Ureter (tissue), 1 donor: ENCODE data around the gene RNU5B-1. TPM values are rescaled to one million over a fixed set of nuclear protein-coding genes. Genes with fewer than 3 reads are reported as not detected.

Experiments
- DNase-seq: peaks from one replicate; pipeline ENCODE4 v3.0.0-alpha.2; 2020; ENCODE audit warnings: low spot score
- total RNA-seq: library from RNA; stranded (reverse); gene quantifications from one replicate; pipeline ENCODE4 v1.2.4, GENCODE V29; 2023
- donor health status: DM: yes; HTN: yes; CAD: no.

Gene RNU5B-1
- total RNA-seq, 1 donor from 2014 or later = not detected

- DNase-seq = no peak
Measured at GRCh38 chr15:65289261-65289854, 15.1 kb upstream of the RNU5B-1 start.

- DNase-seq = no peak
Measured at GRCh38 chr15:65290228-65290627, 14.2 kb upstream of the RNU5B-1 start.

GRCh38 chr15:65292938-65293518 lies 11.4 kb upstream of the RNU5B-1 start:
- DNase-seq = no peak

GRCh38 chr15:65298731-65299130 lies 5.7 kb upstream of the RNU5B-1 start:
- DNase-seq = no peak

GRCh38 chr15:65300924-65301441 lies 3.5 kb upstream of the RNU5B-1 start:
- DNase-seq = no peak

GRCh38 chr15:65302061-65302460 lies 2.4 kb upstream of the RNU5B-1 start:
- DNase-seq = no peak

GRCh38 chr15:65303687-65304380 lies 643 bp upstream of the RNU5B-1 start:
- DNase-seq = peak; percentile 70

- no peak for DNase-seq
Measured at GRCh38 chr15:65305150-65305758, 777 bp downstream of the RNU5B-1 start.

GRCh38 chr15:65305776-65306175 lies 1.3 kb downstream of the RNU5B-1 start:
- DNase-seq = no peak

- no peak for DNase-seq
Measured at GRCh38 chr15:65306551-65306950, 2.1 kb downstream of the RNU5B-1 start.

GRCh38 chr15:65307978-65308377 lies 3.5 kb downstream of the RNU5B-1 start:
- no peak for DNase-seq

GRCh38 chr15:65309882-65310418 lies 5.5 kb downstream of the RNU5B-1 start:
- no peak for DNase-seq

GRCh38 chr15:65310431-65311137 lies 6.1 kb downstream of the RNU5B-1 start:
- no peak for DNase-seq

- no peak for DNase-seq
Measured at GRCh38 chr15:65311760-65312159, 7.3 kb downstream of the RNU5B-1 start.

GRCh38 chr15:65312400-65312916 lies 8.0 kb downstream of the RNU5B-1 start:
- DNase-seq = no peak

GRCh38 chr15:65318870-65319356 lies 14.4 kb downstream of the RNU5B-1 start:
- peak; percentile 84 for DNase-seq

- DNase-seq = no peak
Measured at GRCh38 chr15:65323071-65323511, 18.6 kb downstream of the RNU5B-1 start.

- DNase-seq = no peak
Measured at GRCh38 chr15:65326117-65326526, 21.6 kb downstream of the RNU5B-1 start.

- no peak for DNase-seq
Measured at GRCh38 chr15:65326818-65327217, 22.3 kb downstream of the RNU5B-1 start.

GRCh38 chr15:65327651-65328393 lies 23.3 kb downstream of the RNU5B-1 start:
- DNase-seq = no peak
